Measurements from ENCODE around the gene FYN.
"Not testable (repeated sequence)": the region's sequence is repeated elsewhere in the genome, so short reads cannot be mapped to it uniquely, and the experiment has no call there.

Gene FYN

GRCh38 chr6:111646942-111647341 lies 226.3 kb downstream of the FYN start:
- no peak for DNase-seq

GRCh38 chr6:111646034-111646433 lies 227.2 kb downstream of the FYN start:
- no peak for DNase-seq

GRCh38 chr6:111644893-111645430 lies 228.3 kb downstream of the FYN start:
- no peak for DNase-seq

GRCh38 chr6:111642463-111643158 lies 230.6 kb downstream of the FYN start:
- DNase-seq = no peak

GRCh38 chr6:111639266-111639665 lies 234.0 kb downstream of the FYN start:
- no peak for DNase-seq

- not testable (repeated sequence) for DNase-seq
Observed at GRCh38 chr6:111634981-111635380, 238.3 kb downstream of the FYN start.

GRCh38 chr6:111633822-111634221 lies 239.4 kb downstream of the FYN start:
- DNase-seq = no peak

GRCh38 chr6:111632468-111633247 lies 240.6 kb downstream of the FYN start:
- DNase-seq = no peak

GRCh38 chr6:111631903-111632460 lies 241.3 kb downstream of the FYN start:
- no peak for DNase-seq

- DNase-seq = no peak
Observed at GRCh38 chr6:111631018-111631417, 242.2 kb downstream of the FYN start.

- DNase-seq = no peak
Observed at GRCh38 chr6:111628142-111628850, 245.0 kb downstream of the FYN start.

GRCh38 chr6:111626441-111626840 lies 246.8 kb downstream of the FYN start:
- DNase-seq = no peak

- no peak for DNase-seq
Observed at GRCh38 chr6:111625461-111626391, 247.5 kb downstream of the FYN start.

GRCh38 chr6:111625099-111625416 lies 248.2 kb downstream of the FYN start:
- no peak for DNase-seq

GRCh38 chr6:111624401-111625098 lies 248.7 kb downstream of the FYN start:
- DNase-seq = no peak

- DNase-seq = no peak
Observed at GRCh38 chr6:111623046-111623718, 250.1 kb downstream of the FYN start.

GRCh38 chr6:111620169-111620568 lies 253.1 kb downstream of the FYN start:
- no peak for DNase-seq

- DNase-seq = no peak
Observed at GRCh38 chr6:111618407-111618806, 254.8 kb downstream of the FYN start.

- DNase-seq = no peak
Observed at GRCh38 chr6:111617149-111617548, 256.1 kb downstream of the FYN start.

GRCh38 chr6:111615916-111616612 lies 257.2 kb downstream of the FYN start:
- DNase-seq = no peak
